CD4-positive, alpha-beta T cell treated with Interleukin-10 for 1 hour (primary cell): ENCODE results near the gene ZFP36L2.
"Not testable (repeated sequence)": the region's sequence is repeated elsewhere in the genome, so short reads cannot be mapped to it uniquely, and the experiment has no call there.

Experiments used
- DNase-seq: peaks from one replicate; pipeline ENCODE4 v3.0.0-alpha.2; 2020

ZFP36L2 gene

GRCh38 chr2:43206602-43207001 lies 19.8 kb downstream of the ZFP36L2 start:
- no peak for DNase-seq

DNA sequence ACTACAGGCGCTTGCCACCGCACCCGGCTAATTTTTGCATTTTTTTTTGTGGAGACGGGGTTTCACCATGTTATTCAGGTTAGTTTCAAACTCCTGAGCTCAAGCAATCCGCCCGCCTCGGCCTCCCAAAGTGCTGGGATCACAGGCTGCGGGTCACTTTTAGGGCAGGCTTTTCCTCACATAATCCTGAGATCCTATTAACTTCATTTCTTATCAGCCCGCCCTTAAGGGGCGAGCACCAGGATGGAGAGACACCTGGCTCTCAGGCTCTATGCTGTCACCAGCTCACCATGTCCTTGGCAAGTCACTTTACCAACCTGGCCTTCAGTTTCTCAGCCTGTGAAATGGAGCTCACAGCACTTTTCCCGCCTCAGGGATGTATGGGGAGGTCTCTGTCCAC lies 23.0 kb downstream of the ZFP36L2 start:
- no peak for DNase-seq

GRCh38 chr2:43202289-43202688 lies 24.1 kb downstream of the ZFP36L2 start:
- no peak for DNase-seq

- DNase-seq: no peak
Observed at GRCh38 chr2:43201497-43201896, 24.9 kb downstream of the ZFP36L2 start.

DNA sequence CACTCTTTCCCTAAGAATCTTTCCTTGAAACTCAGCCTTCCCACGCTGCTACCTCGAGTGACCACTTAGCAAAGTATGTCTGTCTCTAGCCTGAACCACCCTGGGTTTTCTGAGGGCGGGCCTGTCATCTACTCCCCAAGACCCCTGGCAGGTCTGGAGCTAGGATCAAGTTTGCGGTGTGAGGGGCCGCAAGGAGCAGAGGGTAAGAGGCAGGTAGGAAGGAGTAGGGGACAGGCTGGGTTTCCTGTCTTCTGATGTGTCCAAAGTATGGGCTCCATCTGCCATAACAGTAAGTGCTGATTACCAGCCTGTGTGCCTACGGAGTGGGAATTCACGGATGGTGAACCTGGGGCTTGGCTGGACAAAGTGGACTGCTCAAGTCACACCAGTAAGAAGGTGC lies 25.4 kb downstream of the ZFP36L2 start:
- no peak for DNase-seq

- DNase-seq: no peak
Observed at GRCh38 chr2:43199492-43200488, 26.6 kb downstream of the ZFP36L2 start.

GRCh38 chr2:43198263-43198662 lies 28.1 kb downstream of the ZFP36L2 start:
- no peak for DNase-seq

DNA sequence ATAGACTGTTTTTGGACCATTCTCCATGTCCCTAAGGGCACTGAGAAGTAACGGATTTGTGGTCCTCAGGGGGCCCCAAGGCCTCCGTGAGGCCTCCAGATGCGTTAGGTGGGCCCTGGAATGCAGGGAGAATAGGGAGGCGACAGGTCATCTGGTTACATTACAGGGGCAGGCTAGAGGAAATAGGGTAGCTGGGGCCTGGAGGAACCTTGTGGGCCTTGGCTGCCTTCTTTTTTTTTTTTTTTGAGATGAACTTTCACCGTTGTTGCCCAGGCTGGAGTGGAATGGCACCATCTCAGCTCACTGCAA lies 28.9 kb downstream of the ZFP36L2 start:
- DNase-seq: no peak

DNA sequence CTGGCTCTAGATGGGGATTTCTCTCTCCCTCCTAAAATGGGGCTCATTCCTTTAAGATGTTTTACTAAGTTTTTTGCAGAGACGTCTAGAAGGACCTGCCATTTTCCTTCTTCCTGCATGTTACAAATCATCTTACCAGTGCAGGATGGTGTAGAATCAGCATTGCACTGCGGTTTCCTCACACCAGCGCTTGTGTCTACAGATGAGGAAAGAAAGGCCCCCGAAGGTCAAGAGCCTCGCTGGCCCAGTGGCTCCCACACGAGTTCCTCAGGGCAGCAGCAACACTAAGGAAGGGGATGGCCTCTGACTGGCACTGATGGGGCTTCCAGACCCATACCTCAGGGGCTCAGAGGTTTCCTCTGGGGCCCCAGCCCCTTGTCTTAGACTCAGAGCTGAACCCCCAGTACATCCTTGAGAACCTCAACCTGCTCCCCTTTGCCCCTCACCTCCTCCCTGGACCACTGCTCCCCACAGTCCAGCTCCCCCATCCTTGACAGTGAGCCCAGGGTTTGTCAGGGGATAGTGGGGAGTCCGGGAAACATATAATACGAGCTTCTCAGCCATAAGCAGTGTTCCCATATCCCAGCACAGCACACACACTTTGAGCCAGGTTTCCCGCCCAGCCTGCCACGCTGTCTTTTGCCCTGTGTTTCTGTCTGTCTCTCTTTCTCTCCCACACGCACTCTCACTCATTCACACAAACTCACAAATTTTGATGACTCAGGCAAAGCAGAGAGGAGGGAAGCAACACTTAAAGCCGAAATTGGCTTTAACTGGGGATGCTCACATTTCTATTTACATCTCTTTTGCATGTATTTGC lies 29.4 kb downstream of the ZFP36L2 start:
- no peak for DNase-seq

DNA sequence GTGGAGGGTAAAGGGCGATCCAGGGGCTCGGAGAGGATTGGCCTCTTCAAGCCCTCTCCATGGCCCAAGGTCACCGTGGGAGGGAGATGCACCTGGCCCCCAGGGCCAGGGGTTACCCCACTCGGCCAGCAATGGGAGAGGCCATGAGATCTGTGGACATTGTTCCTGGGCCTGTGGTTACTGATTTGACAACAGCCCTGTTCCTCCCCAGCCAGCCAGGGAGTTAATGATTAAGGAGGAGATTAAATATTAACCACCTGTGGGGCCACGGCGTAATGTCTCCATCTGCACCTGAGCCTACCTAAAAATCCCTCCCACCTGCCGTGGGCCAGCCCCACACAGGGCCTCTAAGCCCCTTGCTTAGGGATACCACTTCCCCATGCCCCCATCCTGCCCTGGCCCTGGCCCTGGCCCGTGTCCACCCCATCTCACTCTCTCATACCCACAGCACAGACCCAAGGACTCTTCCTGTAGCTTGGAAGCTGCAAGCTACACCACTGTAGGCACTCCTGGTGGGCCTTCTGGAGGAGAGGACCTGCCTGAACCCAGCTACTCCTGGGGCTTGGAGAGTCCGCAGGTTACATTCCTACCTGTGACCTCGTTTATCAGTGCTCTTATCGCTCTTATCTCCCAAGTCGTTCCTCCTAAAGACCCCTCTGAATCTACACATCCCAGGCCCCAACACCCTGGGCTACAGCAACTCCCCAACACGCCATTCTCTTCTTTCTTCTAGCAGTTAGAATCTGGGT lies 32.1 kb downstream of the ZFP36L2 start:
- no peak for DNase-seq

GRCh38 chr2:43193652-43194120 lies 32.7 kb downstream of the ZFP36L2 start:
- DNase-seq: no peak

DNA sequence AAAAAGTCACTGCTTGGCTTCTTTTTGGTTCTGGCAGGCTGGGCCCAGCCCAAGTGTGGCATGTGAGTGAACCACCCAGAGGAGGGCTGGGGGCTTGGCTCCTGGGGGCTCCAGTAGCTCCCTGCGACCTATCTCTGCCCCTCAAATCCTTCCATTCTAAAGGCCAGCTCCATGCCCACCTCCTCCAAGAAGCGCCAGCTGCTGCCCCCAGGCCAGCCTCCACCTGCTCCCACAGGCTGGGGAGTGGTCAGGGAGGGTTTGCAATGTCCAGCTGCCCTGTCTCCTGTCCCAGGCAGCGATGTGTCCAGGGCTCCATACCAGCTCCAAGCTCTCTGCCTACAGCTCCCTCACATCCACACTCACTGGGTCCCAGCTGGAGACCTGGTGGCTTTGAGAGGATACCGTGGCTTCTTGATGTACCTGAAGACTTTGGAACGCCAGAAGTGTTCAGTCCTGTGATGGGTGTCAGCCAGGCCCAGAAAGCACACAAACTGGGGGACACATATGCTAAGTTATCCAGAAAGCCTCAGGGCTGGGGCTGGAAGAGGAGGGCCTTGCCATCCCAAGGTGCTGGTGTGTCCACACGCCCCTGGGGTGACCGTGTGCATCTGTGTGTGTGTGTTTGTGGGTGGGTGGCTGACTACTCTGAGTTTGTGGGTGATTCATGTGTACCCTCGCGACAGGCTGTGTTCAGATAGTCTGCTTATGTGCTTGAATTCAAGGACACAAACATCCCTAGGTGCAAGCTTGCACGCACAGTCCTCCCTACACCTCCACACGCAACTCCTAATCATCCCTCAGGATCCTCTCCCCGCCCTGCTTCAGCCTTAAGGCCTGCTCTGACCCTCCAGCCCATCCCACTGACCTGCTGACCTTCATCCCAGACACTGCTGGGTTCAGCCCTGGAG lies 33.4 kb downstream of the ZFP36L2 start:
- DNase-seq: no peak

DNA sequence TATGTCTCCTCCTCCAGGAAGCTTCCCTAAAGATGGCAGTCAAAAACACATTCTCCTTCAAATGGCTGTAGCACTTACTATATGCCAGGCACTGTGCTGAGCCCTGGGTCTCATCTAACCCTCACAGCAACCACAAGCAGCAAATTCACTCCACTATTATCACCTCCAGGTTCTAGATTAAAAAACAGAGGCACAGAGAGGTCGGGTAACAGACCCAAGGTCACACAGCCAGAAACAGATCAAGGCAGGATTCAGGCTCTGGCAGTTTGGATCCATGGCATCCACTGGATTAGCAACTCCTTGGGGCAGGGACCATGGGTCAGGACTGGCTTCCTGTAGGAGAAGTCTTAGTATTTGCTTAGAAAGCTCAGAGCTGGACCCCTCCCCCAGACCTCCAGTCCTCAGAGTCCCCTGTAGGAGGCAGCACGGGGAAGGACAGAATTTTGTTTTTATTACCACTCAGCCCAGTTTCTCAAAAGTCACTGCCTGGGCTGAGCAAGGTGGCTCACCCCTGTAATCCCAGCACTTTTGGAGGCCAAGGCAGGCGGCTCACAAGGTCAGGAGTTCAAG lies 34.4 kb downstream of the ZFP36L2 start:
- DNase-seq: peak; percentile 51

DNA sequence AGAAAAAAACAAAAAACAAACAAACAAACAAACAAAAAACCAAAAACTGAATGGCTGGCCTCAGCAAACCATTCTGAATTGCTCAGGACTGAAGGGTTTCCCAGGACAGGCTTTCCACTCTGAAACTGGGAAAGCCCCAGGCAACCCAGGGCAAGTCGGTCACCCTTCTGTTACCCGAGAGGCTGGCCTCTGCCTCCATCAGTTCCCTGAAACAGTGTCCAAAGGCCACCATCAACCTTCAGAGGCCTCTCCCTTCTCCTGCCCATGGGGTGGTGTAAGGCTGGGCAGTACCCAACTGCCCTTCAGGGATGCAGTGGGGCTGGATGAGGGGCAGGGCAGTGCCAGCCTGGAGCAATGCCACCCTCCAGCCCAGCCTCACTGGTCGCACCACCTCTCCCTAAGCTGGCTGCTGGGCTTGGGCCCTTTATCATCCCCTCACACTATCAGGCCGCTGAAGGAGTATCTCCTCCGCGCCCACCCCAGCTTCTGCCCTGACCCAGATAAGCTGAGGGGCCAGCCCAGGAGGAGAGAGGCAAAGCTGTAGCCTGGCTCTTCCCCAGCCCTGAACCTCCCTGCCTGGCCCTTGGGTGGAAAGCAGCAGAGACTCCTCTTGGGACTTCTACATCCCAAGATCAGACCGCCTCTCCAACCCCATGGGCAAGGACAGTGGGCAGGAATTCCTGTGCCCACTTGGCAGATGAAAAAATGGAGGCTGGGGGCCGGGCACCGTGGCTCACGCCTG lies 35.9 kb downstream of the ZFP36L2 start:
- DNase-seq: no peak

DNA sequence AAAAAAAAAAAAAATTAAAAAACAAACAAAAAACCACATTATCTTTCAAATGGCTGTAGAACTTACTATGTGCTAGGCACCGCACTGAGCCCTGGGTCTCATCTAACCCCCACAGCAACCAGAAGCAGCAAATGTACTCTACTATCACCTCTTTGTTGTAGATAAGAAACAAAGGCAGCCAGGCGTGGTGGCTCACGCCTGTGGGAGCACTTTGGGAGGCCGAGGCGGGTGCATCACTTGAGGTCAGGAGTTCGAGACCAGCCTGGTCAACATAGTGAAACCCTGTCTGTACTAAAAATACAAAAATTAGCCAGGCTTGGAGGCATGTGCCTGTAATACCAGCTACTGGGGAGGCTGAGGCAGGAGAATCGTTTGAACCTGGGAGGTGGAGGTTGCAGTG lies 36.5 kb downstream of the ZFP36L2 start:
- not testable (repeated sequence) for DNase-seq

- no peak for DNase-seq
Observed at GRCh38 chr2:43188561-43189386, 37.6 kb downstream of the ZFP36L2 start.

GRCh38 chr2:43186679-43187374 lies 39.6 kb downstream of the ZFP36L2 start:
- DNase-seq: no peak

DNA sequence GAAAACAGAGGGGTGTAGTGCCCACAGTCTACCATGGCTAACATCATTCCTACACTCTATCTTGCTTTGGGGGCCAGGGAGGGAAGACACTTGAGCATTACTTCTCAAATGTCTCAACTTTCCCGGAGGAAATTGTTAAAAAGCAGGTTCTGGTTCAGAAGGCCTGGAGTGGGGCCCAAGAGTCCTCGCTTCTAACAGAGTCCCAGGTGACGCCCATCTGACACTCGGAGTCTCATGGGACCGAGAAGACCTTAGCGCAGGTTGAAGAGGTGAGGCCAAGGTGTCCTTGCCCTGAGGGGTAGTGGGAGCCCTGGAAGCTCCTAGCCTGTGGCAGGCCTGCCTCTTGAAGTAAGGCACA lies 40.1 kb downstream of the ZFP36L2 start:
- no peak for DNase-seq

DNA sequence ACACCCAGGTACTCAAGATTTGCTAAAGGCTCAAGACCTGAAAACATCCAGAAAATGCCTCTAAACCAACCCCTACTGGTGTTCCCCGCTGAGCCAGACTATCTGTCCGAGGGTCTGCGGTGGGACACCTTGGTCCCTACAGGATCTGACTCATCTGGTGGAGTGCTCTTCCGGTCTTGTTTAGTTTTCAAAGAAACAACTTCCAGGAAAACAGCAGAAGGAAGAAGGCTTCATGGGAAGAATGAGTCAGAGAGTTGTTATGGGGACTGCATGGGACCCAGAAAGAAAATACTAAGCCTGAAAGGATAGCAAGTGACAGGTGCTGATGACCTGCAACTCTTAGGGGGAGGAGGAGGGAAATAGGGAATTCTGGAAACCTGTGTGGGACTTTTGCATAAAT lies 41.3 kb downstream of the ZFP36L2 start:
- no peak for DNase-seq
